IMR-90 (cell line): ENCODE results near the gene IL19. TPM values are rescaled to one million over a fixed set of nuclear protein-coding genes. Genes with fewer than 3 reads are reported as not detected.
A peak's percentile ranks its signal among the peaks of the same experiment; 100 is the strongest.

Experiments used
- ATAC-seq: fragments of 200-7000 bp; cut with Tn5 transposase; 2 replicates; pipeline ENCODE4 v1.9.1; 2020; ENCODE audit warnings: low read depth, mild to moderate bottlenecking, moderate library complexity
- BruUV-seq: library from RNA; stranded (reverse); fragments of 400-500 nt; replicated peaks from 2 replicates; lab custom pipeline; 2021; lab: Mats Ljungman, UMichigan
- CTCF ChIA-PET: fragments of 300-600 bp; formaldehyde crosslinking; extraction: SDS; loops from one replicate; lab custom pipeline; 2021; ENCODE audit warnings: antibody characterized with exemption; lab: Yijun Ruan, JAX
- POLR2A ChIA-PET: fragments of 300-600 bp; sonication (Branson Sonifier 250); formaldehyde crosslinking; loops from one replicate; lab custom pipeline; 2022; ENCODE audit warnings: antibody characterized with exemption; ENCODE audit not compliant: unreplicated experiment; lab: Charles Lee
- DNase-seq: peaks from one replicate; pipeline ENCODE4 v3.0.0; 2013
- H2AFZ ChIP-seq: replicated peaks from 2 replicates; pipeline ENCODE3; 2013; ENCODE audit warnings: low read length, mild to moderate bottlenecking; ENCODE audit not compliant: poor library complexity
- H2AK5ac ChIP-seq: 2 replicates; pipeline ENCODE4 v1.6.1; 2013; ENCODE audit warnings: low read depth, low read length, inconsistent platforms
- H2AK9ac ChIP-seq: replicated peaks from 2 replicates; pipeline ENCODE3; 2013; ENCODE audit warnings: mild to moderate bottlenecking, low read depth, low read length, moderate library complexity; ENCODE audit not compliant: poor library complexity
- H2BK120ac ChIP-seq: 2 replicates; pipeline ENCODE4 v1.6.1; 2013; ENCODE audit warnings: low read depth, low read length, inconsistent platforms
- H2BK15ac ChIP-seq: 3 replicates; pipeline ENCODE4 v1.6.1; 2013; ENCODE audit warnings: low read depth, low read length, inconsistent platforms
- H2BK20ac ChIP-seq: 2 replicates; pipeline ENCODE4 v1.6.1; 2013; ENCODE audit warnings: low read depth, mild to moderate bottlenecking, inconsistent platforms, low read length, moderate library complexity
- H2BK5ac ChIP-seq: 2 replicates; pipeline ENCODE4 v1.6.1; 2013; ENCODE audit warnings: mild to moderate bottlenecking, low read depth, low read length, inconsistent platforms; ENCODE audit not compliant: poor library complexity, severe bottlenecking
- H3K14ac ChIP-seq: replicated peaks from 2 replicates; pipeline ENCODE4 v1.6.1; 2013; ENCODE audit warnings: low read depth, low read length, inconsistent platforms
- H3K18ac ChIP-seq: 2 replicates; pipeline ENCODE4 v1.6.1; 2013; ENCODE audit warnings: low read depth, low read length, control low read depth
- H3K23ac ChIP-seq: 2 replicates; pipeline ENCODE4 v1.6.1; 2013; ENCODE audit warnings: low read depth, low read length, inconsistent platforms
- H3K27ac ChIP-seq: 2 replicates; pipeline ENCODE4 v1.5.1; 2013; ENCODE audit warnings: mild to moderate bottlenecking, control low read depth, low read length; ENCODE audit not compliant: insufficient read depth
- H3K27me3 ChIP-seq: 2 replicates; pipeline ENCODE4 v1.6.1; 2013; ENCODE audit warnings: low read length; ENCODE audit not compliant: control insufficient read depth, insufficient read depth
- H3K36me3 ChIP-seq: 2 replicates; pipeline ENCODE4 v1.6.1; 2013; ENCODE audit warnings: low read length, mixed read lengths; ENCODE audit not compliant: control insufficient read depth, insufficient read depth
- H3K4ac ChIP-seq: 2 replicates; pipeline ENCODE4 v1.6.1; 2013; ENCODE audit warnings: low read depth, low read length, inconsistent platforms
- H3K4me1 ChIP-seq: 2 replicates; pipeline ENCODE4 v1.6.1; 2013; ENCODE audit warnings: low read length, mixed read lengths; ENCODE audit not compliant: control insufficient read depth, insufficient read depth
- H3K4me2 ChIP-seq: 2 replicates; pipeline ENCODE4 v1.6.1; 2013; ENCODE audit warnings: low read depth, mild to moderate bottlenecking, control low read depth, low read length, moderate library complexity
- H3K4me3 ChIP-seq: 2 replicates; pipeline ENCODE4 v1.5.1; 2013; ENCODE audit warnings: low read depth, mild to moderate bottlenecking, control low read depth, low read length, moderate library complexity; ENCODE audit not compliant: insufficient read depth
- H3K56ac ChIP-seq: 2 replicates; pipeline ENCODE4 v1.6.1; 2013; ENCODE audit warnings: low read length, inconsistent platforms; ENCODE audit not compliant: insufficient read depth; ENCODE audit errors: extremely low read depth
- H3K79me1 ChIP-seq, 2 experiments: 2 replicates each; pipeline ENCODE4 v1.6.1; 2013; ENCODE audit warnings: low read length in 2 of 2, inconsistent platforms in 1 of 2, low read depth in 1 of 2
- H3K9ac ChIP-seq: 2 replicates; pipeline ENCODE4 v1.6.1; 2013; ENCODE audit warnings: low read depth, low read length, control low read depth
- H3K9me1 ChIP-seq: 2 replicates; pipeline ENCODE4 v1.6.1; 2013; ENCODE audit warnings: low read length, inconsistent platforms; ENCODE audit not compliant: insufficient read depth
- H3K9me3 ChIP-seq: 2 replicates; pipeline ENCODE4 v1.6.1; 2013; ENCODE audit warnings: low read length; ENCODE audit not compliant: control insufficient read depth, insufficient read depth
- H4K20me1 ChIP-seq: 2 replicates; pipeline ENCODE4 v1.6.1; 2013; ENCODE audit warnings: low read length, inconsistent platforms; ENCODE audit not compliant: insufficient read depth
- H4K5ac ChIP-seq: 2 replicates; pipeline ENCODE4 v1.6.1; 2013; ENCODE audit warnings: mild to moderate bottlenecking, low read depth, low read length, control low read depth
- H4K8ac ChIP-seq, 2 experiments: 2 replicates each; pipeline ENCODE4 v1.6.1; 2013; ENCODE audit warnings: low read depth in 2 of 2, low read length in 2 of 2, control low read depth in 1 of 2, inconsistent platforms in 1 of 2
- H4K91ac ChIP-seq: 2 replicates; pipeline ENCODE4 v1.6.1; 2013; ENCODE audit warnings: low read depth, low read length, inconsistent platforms; ENCODE audit not compliant: insufficient read depth
- BHLHE40 ChIP-seq: fragments of 150-350 bp; IDR thresholded peaks from 2 replicates; pipeline ENCODE4 v1.6.1; 2016; ENCODE audit warnings: mild to moderate bottlenecking, low read depth, low read length
- CEBPB ChIP-seq: IDR thresholded peaks from 2 replicates; pipeline ENCODE4 v1.6.1; 2012; ENCODE audit warnings: low read depth, low read length, improper control_type of control experiment
- CHD1 ChIP-seq: IDR thresholded peaks from 2 replicates; pipeline ENCODE4 v1.6.1; 2012; ENCODE audit warnings: low read depth, low read length, improper control_type of control experiment
- FOS ChIP-seq: fragments of 150-350 bp; IDR thresholded peaks from 2 replicates; pipeline ENCODE4 v1.6.1; 2016; ENCODE audit warnings: low read depth, low read length
- MAFK ChIP-seq: IDR thresholded peaks from 2 replicates; pipeline ENCODE4 v1.6.1; 2012; ENCODE audit warnings: low read depth, low read length, improper control_type of control experiment
- MAZ ChIP-seq: IDR thresholded peaks from 2 replicates; pipeline ENCODE4 v1.6.1; 2012; ENCODE audit warnings: low read depth, mild to moderate bottlenecking, low read length, improper control_type of control experiment, moderate library complexity, borderline replicate concordance
- NFE2L2 ChIP-seq: fragments of 150-350 bp; IDR thresholded peaks from 2 replicates; pipeline ENCODE4 v1.6.1; 2016; ENCODE audit warnings: low read depth, mild to moderate bottlenecking, low read length
- POLR2A ChIP-seq: IDR thresholded peaks from 2 replicates; pipeline ENCODE4 v1.6.1; 2012; ENCODE audit warnings: mild to moderate bottlenecking, low read depth, low read length
- RAD21 ChIP-seq: IDR thresholded peaks from 2 replicates; pipeline ENCODE4 v1.6.1; 2012; ENCODE audit warnings: low read length, improper control_type of control experiment
- RCOR1 ChIP-seq: IDR thresholded peaks from 2 replicates; pipeline ENCODE4 v1.6.1; 2012; ENCODE audit warnings: mild to moderate bottlenecking, low read length, improper control_type of control experiment; ENCODE audit not compliant: insufficient replicate concordance
- RFX5 ChIP-seq: IDR thresholded peaks from 2 replicates; pipeline ENCODE4 v1.8.0; 2012; ENCODE audit warnings: low read depth, mild to moderate bottlenecking, low read length, moderate library complexity
- SMC3 ChIP-seq: fragments of 150-350 bp; IDR thresholded peaks from 2 replicates; pipeline ENCODE4 v1.6.1; 2016; ENCODE audit warnings: low read depth, mild to moderate bottlenecking, antibody characterized with exemption, low read length, moderate library complexity
- WGBS, 2 experiments: methylation state at CpG; one replicate each; pipeline versions ENCODE4 v1.1.5 to v1.1.7; 2013; ENCODE audit warnings: missing lambda C conversion rate in 2 of 2; ENCODE audit not compliant: insufficient read length in 1 of 2; ENCODE audit errors: extremely low coverage in 2 of 2; 5-methylcytosine and 5-hydroxymethylcytosine counted together
- dilution Hi-C: fragments of 300-500 bp; cut with HindIII; formaldehyde crosslinking; loops from one replicate; pipeline ENCODE4 v1.14.3; 2018; ENCODE audit warnings: low sequenced_read_pairs; ENCODE audit not compliant: unreplicated experiment
- in situ Hi-C: fragments of 300-500 bp; cut with MboI; formaldehyde crosslinking; loops from 3 replicates; pipeline ENCODE4 v1.14.3; 2019; ENCODE audit warnings: low sequenced_read_pairs, inconsistent platforms, mixed read lengths
- intact Hi-C: fragments of 100-400 bp; cut with micrococcal nuclease; formaldehyde crosslinking; loops from 2 replicates; pipeline ENCODE4 v1.10.0; 2022
- polyA plus RNA-seq, 3 experiments: library from polyadenylated mRNA; depleted of rRNA; stranded (reverse); fragments of >200 nt; gene quantifications; 2 replicates each; pipeline ENCODE4 v1.2.3, GENCODE V29; 2012; ENCODE audit warnings: low replicate concordance in 1 of 3
- total RNA-seq: library from RNA; depleted of rRNA; stranded (reverse); fragments of >200 nt; gene quantifications from 2 replicates; pipeline ENCODE4 v1.2.3, GENCODE V29; 2012
- TF ChIP-seq, protein P1 (sequence below): conservative IDR thresholded peaks from 2 replicates; pipeline ENCODE4 v1.5.1; 2012; ENCODE audit warnings: mild to moderate bottlenecking, low read depth, low read length, improper control_type of control experiment
- TF ChIP-seq, protein P2 (sequence below): fragments of 150-350 bp; IDR thresholded peaks from 2 replicates; pipeline ENCODE4 v1.6.1; 2017; ENCODE audit warnings: mild to moderate bottlenecking, antibody characterized with exemption, low read length, low read depth
- TF ChIP-seq, protein P3 (sequence below): fragments of 150-350 bp; IDR thresholded peaks from 2 replicates; pipeline ENCODE4 v1.6.1; 2016; ENCODE audit warnings: low read depth, mild to moderate bottlenecking, low read length, moderate library complexity, borderline replicate concordance

The IL19 gene
- total and polyA plus RNA-seq, 2 of the 4 experiments (the other 2 are of a cell fraction), result not detected

DNA sequence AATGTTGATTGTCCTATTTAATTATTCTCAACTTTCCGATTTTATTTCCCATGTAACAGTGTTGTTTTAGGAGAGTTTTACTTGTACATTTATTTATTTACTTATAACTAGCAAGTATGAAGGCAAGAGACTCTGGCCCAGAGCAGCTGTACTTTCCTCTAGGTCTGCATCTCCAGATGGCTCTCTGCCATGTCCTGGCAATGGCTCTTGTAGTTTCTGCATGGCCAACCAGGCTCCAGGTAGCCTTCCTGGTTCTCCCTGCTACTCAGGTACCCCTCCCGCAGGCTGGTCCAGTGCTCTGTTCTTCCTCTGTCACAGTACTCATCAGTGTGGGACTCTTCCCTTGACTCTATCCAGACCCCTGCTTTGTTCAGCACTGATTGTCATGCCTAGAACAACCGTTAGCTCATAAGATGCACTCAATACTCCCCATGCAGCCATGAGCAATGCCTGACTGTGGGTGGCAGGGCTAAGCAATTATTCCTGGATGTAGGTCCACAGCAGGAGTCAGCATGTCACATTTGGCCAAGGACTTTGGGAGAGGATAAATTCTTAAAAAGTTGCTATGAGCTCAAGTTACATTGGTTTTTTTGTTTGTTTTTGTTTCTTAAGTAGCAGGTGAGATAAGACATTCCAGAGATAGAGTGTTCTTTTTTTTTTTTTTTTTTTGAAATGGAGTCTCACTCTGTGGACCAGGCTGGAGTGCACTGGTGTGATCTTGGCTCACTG lies 84.0 kb downstream of the IL19 start:
- no peaks in the 10 kb centered on the region for H3K36me3 ChIP-seq
- H2BK5ac ChIP-seq, result no peak overlapping the region
- no peak for ATAC-seq
- no peak overlapping the region for H3K14ac ChIP-seq
- peak; percentile 10 for DNase-seq
- H3K23ac ChIP-seq, result no peak overlapping the region
- no peak overlapping the region for H3K27ac ChIP-seq
- peaks cover 7% of the 10 kb centered on the region for H3K27me3 ChIP-seq
- CTCF ChIA-PET, result interaction anchor here (0.9 to 1.4 kb wide), 2 partner anchors 11 to 191 kb away, joined by 3 to 4 read pairs; partner anchors contain the start of gene IL20
- H4K8ac ChIP-seq, result no peak overlapping the region
- H4K20me1 ChIP-seq, result no peaks in the 10 kb centered on the region
- POLR2A ChIA-PET, result no interaction called here
- H2AK9ac ChIP-seq, result no peak overlapping the region
- H2BK120ac ChIP-seq, result no peak overlapping the region
- no peak overlapping the region for H3K18ac ChIP-seq
- H2AFZ ChIP-seq, result peak overlapping the region; percentile 3
- H3K9me1 ChIP-seq, result 0 out of 2 replicates have a peak, but pooled peaks cover 4% of the 10 kb centered on the region
- no peak overlapping the region for H4K5ac ChIP-seq
- peaks cover 2% of the 10 kb centered on the region; the same call in 1 of the 2 replicates for H3K4me1 ChIP-seq
- in situ Hi-C loops, result no loop called here
- H3K9ac ChIP-seq, result no peak overlapping the region
- dilution Hi-C loops, result no loop called here
- no peak overlapping the region for H2BK20ac ChIP-seq
- intact Hi-C loops, result no loop called here
- no peaks in the 10 kb centered on the region for H3K9me3 ChIP-seq
- no TSS peak for BruUV-seq
- H3K4ac ChIP-seq, result no peak overlapping the region
- no peak overlapping the region for H2BK15ac ChIP-seq
- no peak overlapping the region for H2AK5ac ChIP-seq
- H4K91ac ChIP-seq, result no peak overlapping the region
- H3K56ac ChIP-seq, result no peak overlapping the region
- no peak overlapping the region for H3K4me2 ChIP-seq
- H3K4me3 ChIP-seq, result no peak overlapping the region
- 100% methylated on average over 1 of the region's 3 CpGs; no CpG with 5 or more reads in 1 of the 2 experiments for WGBS, 2 experiments
- H3K79me1 ChIP-seq, result no peaks in the 10 kb centered on the region
- no peak for TF ChIP-seq RAD21
- TF ChIP-seq, protein P1, sequence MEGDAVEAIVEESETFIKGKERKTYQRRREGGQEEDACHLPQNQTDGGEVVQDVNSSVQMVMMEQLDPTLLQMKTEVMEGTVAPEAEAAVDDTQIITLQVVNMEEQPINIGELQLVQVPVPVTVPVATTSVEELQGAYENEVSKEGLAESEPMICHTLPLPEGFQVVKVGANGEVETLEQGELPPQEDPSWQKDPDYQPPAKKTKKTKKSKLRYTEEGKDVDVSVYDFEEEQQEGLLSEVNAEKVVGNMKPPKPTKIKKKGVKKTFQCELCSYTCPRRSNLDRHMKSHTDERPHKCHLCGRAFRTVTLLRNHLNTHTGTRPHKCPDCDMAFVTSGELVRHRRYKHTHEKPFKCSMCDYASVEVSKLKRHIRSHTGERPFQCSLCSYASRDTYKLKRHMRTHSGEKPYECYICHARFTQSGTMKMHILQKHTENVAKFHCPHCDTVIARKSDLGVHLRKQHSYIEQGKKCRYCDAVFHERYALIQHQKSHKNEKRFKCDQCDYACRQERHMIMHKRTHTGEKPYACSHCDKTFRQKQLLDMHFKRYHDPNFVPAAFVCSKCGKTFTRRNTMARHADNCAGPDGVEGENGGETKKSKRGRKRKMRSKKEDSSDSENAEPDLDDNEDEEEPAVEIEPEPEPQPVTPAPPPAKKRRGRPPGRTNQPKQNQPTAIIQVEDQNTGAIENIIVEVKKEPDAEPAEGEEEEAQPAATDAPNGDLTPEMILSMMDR, result no peak
- TF ChIP-seq RCOR1, result no peak
- TF ChIP-seq CEBPB, result no peak
- TF ChIP-seq SMC3, result no peak
- no peak for TF ChIP-seq NFE2L2
- TF ChIP-seq POLR2A, result no peak
- no peak for TF ChIP-seq MAFK
- no peak for TF ChIP-seq RFX5
- TF ChIP-seq, protein P2, sequence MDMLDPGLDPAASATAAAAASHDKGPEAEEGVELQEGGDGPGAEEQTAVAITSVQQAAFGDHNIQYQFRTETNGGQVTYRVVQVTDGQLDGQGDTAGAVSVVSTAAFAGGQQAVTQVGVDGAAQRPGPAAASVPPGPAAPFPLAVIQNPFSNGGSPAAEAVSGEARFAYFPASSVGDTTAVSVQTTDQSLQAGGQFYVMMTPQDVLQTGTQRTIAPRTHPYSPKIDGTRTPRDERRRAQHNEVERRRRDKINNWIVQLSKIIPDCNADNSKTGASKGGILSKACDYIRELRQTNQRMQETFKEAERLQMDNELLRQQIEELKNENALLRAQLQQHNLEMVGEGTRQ, result no peak
- TF ChIP-seq FOS, result no peak
- no peak for TF ChIP-seq BHLHE40
- TF ChIP-seq MAZ, result no peak
- no peak for TF ChIP-seq CHD1
- TF ChIP-seq, protein P3, sequence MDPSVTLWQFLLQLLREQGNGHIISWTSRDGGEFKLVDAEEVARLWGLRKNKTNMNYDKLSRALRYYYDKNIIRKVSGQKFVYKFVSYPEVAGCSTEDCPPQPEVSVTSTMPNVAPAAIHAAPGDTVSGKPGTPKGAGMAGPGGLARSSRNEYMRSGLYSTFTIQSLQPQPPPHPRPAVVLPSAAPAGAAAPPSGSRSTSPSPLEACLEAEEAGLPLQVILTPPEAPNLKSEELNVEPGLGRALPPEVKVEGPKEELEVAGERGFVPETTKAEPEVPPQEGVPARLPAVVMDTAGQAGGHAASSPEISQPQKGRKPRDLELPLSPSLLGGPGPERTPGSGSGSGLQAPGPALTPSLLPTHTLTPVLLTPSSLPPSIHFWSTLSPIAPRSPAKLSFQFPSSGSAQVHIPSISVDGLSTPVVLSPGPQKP, result no peak
